NCI-H345 treated with DMSO at 0.1 percent for 48 hours (cell line): ENCODE measurements around the gene RYR2.
"Not testable (repeated sequence)": the region's sequence is repeated elsewhere in the genome, so short reads cannot be mapped to it uniquely, and the experiment has no call there.

Source experiments
- DNase-seq: peaks from one replicate; lab custom pipeline; 2025; ENCODE audit not compliant: unreplicated experiment; lab: John Stamatoyannopoulos, UW

Gene RYR2

DNA sequence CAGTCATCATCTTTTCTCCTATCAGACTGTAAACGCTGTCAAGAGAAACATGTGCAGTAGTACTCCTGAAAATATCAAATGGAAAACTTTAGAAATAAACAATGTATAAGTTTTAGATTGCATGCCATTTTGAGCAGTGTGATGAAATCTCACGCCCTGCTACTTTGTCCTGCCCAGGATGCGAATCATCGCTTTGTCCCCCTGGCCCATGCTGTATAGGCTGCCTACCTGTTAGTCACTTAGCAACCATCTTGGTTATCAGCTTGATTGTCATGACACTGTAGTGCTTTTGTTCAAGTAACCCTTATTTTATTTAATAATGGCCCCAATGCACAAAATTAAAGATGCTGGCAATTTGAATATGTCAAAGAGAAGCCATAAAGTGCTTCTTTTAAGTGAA, 485.8 kb downstream of the RYR2 start:
- no peak for DNase-seq

DNA sequence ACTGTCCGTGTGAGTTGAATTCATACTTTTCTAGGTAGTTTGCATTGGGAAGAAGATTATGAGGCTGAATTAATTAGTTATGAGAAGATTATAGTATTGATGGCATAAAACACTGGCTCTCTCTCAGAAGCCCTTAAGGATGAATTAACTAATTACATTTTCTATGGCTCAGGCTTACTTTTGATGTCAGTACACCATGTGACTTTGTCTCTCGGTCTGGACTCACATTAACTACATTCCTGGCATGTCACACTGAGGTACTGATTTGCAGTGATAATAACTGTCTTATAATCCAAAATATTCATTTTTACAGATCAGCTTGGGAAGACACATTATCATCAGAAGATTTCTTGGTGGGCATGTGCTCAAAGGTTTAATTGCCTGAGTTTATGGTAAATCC, 486.6 kb downstream of the RYR2 start:
- no peak for DNase-seq

GRCh38 chr1:237539055-237539454, 497.1 kb downstream of the RYR2 start:
- DNase-seq = no peak

DNA sequence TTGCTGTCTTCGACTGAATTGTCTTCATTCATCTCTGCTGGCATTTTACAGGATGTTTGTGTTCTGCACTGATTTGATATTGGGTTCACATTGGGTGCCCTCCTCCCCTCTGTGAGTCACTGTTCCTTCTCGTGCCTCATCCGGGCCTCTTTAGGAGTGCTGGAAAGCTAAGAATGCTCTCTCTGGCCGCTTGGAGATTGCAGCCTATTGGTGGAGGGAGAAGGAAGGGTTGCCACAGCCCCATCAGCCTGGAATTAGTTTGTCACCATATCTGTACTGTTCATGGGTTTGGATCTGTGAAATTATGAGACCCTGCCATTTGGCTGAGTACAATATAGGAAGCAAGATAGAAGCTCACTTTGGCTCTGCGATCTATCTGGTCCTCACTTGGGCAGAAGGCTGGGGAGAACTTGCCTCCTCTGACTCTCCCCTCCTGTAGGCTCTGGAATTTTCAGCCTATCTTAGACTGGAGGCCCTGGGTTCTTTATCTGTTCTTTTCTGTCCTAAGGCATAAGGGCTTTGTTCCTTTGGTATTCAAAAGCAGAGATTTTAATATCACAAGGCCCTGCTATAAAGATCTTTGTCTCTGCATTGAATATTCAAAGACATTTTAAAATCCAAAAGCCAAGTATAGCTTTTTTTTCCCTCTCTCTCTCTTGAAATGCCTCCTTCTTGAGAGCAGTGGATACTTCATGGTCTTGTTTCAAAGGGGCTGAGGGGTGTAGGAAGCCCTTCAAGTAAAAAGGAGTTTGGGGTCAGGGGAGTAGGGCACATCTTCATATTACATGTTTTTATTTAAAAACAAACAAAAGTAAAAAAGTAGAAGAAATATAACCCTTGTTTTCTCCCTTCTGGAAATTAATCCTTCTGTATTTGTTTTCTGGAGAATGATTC, 500.8 kb downstream of the RYR2 start:
- no peak for DNase-seq

GRCh38 chr1:237553078-237553477, 511.1 kb downstream of the RYR2 start:
- DNase-seq = no peak

- DNase-seq = no peak
These were observed 514.9 kb downstream of the RYR2 start for GRCh38 chr1:237556911-237557310.

GRCh38 chr1:237562242-237562823, 520.3 kb downstream of the RYR2 start:
- peak; percentile 80 for DNase-seq

DNA sequence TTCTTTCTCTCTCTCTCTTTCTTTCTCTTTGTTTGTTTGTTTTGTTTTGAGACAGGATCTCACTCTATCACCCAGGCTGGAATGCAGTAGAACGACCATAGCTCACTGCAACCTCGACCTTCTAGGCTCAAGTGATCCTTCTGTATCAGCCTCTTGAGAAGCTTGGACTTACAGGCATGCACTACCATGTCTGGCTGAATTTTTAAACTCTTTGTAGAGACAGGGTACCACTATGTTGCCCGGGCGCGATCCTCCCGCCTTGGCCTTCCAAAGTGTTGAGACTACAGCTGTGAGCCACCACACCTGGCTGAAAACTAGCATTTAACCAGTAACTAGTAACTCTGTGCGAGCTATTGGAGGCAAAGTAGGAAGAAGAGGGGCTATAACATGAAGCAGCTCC, 523.3 kb downstream of the RYR2 start:
- DNase-seq = no peak

DNA sequence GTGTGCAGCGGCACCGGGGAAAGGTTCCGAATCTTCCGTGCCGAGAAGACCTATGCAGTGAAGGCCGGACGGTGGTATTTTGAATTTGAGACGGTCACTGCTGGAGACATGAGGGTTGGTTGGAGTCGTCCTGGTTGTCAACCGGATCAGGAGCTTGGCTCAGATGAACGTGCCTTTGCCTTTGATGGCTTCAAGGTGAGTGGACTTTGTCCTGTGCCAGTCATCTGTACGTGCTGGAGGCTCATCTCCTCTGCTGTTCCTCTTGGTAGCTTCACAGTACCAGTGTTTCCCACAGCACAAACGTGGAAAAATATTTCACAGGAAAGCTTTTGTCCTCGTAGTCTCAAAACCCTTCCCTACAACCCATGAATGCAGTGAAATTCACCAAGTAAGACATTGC, 524.6 kb downstream of the RYR2 start:
- no peak for DNase-seq

DNA sequence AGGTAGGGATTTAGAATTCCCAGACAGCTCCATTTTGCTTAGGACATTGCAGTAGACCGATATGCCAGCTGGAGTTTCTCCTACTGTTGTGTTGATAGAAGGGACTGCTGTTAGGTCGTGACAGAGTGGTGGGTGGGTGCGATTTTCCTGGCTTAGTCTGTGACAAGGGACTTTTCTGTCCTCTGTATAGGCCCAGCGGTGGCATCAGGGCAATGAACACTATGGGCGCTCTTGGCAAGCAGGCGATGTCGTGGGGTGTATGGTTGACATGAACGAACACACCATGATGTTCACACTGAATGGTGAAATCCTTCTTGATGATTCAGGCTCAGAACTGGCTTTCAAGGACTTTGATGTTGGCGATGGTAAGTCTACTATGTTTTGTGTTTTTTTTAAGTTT, 527.0 kb downstream of the RYR2 start:
- DNase-seq = no peak

- no peak for DNase-seq
These were observed 528.5 kb downstream of the RYR2 start for GRCh38 chr1:237570530-237570929.

DNA sequence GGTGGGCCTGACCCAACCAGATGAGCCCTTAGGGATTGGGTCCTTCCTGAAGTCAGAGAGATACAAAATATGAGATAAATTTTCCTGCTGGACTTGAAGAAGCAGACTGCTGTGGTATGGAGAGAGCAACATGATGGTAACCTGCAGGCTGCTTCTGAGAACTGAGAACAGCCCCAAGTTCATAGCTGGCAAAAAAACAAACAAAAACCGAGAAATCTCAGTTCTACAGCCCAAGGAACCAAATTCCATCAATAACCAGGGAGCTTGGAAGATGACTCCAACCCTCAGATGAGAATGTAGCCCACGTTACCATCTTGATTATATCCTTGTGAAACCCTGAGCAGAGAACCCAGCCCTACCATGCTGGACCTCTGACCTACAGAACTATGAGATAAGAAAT, 532.6 kb downstream of the RYR2 start:
- DNase-seq = no peak

DNA sequence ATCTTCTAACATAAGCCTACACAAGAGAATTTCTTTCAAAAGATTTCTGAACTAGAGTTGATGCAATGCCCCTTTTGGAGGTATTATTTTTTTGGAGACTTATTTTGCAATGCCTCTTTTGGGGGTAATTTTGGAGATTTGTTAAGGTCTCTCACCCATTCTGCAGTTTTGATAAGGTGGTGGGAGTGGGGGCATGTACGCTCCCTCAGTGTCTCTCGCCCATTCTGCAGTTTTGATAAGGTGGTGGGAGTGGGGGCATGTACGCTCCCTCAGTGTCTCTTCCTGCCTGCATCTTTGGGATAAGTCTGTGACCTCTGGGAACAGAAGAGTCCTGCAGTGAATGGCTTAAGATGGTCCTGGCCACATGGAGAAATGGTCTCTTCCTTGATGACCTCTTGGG, 536.6 kb downstream of the RYR2 start:
- no peak for DNase-seq

GRCh38 chr1:237580726-237581125, 538.7 kb downstream of the RYR2 start:
- DNase-seq = no peak

GRCh38 chr1:237583270-237583669, 541.3 kb downstream of the RYR2 start:
- no peak for DNase-seq

GRCh38 chr1:237583756-237584155, 541.8 kb downstream of the RYR2 start:
- DNase-seq = no peak

- DNase-seq = no peak
These were observed 548.4 kb downstream of the RYR2 start for GRCh38 chr1:237590386-237590785.

DNA sequence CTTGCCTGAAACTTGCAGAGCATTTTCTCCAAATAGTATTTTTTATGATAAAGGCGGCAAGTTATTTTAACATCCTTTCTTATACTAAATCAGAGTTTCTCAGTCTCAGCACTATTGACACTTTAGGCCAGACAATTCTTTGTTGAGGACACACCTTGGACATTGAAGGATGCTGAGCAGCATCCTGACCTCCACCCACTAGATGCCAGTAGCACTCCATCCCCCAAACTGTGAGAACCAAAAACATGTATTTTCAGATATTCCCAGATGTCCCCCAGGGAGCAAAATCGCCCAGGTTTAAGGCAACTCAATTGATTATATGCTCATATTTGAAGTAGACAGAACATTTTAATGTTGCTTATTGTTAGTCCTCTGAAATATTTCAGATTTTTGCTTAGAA, 549.4 kb downstream of the RYR2 start:
- DNase-seq = no peak

DNA sequence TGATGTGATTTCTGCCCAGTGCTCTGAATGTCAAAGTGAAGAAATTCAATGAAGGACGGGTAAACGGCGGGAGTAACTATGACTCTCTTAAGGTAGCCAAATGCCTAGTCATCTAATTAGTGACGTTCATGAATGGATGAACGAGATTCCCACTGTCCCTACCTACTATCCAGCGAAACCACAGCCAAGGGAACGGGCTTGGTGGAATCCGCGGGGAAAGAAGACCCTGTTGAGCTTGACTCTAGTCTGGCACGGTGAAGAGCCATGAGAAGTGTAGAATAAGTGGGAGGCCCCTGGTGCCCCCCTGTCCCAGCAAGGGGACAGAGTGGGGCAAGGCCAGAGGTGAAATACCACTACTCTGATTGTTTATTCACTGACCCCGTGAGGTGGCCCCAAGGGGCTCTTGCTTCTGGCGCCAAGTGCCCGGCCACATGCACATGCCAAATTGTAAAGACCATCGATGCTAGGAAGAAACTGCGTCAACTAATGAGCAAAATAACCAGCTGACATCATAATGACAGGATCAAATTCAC, 561.1 kb downstream of the RYR2 start:
- not testable (repeated sequence) for DNase-seq

GRCh38 chr1:237608433-237608832, 566.4 kb downstream of the RYR2 start:
- no peak for DNase-seq

DNA sequence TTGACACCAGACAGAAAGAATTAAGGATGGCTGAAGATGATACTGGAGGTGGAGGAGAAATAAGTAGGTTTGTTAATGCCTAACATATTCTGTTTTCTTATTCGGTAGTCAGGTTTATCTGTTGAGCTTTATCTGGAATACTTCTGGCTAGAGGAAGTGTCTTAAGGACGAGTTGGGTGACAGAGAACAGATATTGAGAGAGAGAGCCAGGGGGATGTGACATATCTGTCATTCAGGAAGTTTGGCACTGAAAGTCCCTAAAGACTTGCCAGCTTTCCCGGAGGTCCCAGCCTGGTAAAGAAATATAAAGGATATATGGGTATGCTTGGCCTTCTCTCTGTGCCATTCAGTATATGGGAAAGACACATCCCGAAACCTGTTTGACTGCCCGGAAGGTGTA, 568.2 kb downstream of the RYR2 start:
- DNase-seq = no peak

GRCh38 chr1:237613984-237614383, 572.0 kb downstream of the RYR2 start:
- no peak for DNase-seq
